Stimulated activated CD8-positive, alpha-beta memory T cell treated with anti-CD3 and anti-CD28 coated beads, Interleukin-2, amount 100 ng/mL, for 1 hour (primary cell): Measurements from ENCODE around the gene FARP2.
A peak's percentile ranks its signal among the peaks of the same experiment; 100 is the strongest.

Experiments
- DNase-seq, 2 donors: peaks; one replicate each; pipeline ENCODE4 v3.0.0-alpha.2; 2020; ENCODE audit warnings: low read depth in 2 of 2

FARP2 gene

DNA sequence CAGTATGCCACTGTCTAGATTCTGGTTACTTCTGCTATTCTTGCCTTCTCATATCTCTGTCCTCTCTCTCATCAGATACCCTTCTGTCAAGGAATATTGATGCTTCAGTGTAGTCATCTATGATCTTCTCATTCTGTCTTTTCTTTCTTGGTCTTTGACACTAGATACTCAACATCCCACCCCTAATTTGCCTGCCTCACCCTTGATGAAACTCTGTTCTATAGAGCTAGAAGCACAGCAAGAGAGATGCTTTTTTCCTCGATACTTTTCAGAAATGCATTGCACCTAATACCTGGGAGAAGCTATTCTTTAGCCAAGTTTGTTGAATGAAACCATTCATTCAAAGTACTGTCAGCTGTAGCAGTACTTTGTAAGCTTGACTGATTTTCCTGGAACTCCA lies 30.8 kb upstream of the FARP2 start:
- no peak for DNase-seq

DNA sequence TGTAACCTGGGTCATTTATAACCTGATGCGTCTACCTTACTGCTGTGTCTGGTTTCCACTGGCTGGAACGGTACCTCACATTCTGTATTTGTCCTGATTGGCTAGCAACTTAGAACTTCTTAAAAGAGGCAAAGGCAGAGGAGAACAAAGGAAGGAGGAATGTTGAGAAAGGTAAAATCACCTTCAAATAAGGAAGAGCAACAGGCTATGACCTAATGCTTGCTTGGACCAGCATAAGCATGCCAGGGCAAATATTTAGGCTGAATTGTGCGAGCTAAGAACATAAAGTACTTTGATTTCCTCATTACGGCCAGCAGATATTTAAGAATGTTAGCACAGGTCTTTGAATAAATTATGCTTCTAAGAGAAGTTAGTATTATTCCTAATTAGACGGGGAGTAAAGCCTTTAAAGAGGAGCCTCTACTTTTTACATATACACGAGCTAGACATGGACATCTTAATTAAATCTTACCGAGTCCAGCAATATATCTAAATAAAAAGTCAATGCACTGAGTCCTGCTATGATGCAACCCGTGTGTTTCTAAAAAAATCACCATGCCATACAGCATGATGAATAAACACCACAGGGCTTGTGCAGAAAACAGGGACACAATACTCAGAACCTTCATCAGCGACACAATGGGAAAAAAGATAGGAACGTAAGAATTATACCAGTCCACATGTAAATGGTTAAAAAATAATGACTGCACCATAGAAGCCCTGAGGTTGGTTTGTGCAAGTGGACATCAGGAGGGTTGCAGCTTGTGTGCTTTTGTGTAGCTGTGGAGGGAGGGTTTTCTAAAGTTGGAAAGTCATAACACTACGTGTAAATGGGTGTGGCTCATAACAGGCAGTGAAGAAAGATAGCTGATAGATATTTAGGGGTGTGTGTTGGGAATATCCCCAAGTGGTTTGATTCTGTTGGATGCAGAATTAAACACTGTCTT lies 26.1 kb upstream of the FARP2 start:
- DNase-seq: no peak

GRCh38 chr2:241330616-241330981 lies 25.5 kb upstream of the FARP2 start:
- DNase-seq: no peak

- no peak for DNase-seq
Measured at GRCh38 chr2:241334813-241335212, 21.3 kb upstream of the FARP2 start.

DNA sequence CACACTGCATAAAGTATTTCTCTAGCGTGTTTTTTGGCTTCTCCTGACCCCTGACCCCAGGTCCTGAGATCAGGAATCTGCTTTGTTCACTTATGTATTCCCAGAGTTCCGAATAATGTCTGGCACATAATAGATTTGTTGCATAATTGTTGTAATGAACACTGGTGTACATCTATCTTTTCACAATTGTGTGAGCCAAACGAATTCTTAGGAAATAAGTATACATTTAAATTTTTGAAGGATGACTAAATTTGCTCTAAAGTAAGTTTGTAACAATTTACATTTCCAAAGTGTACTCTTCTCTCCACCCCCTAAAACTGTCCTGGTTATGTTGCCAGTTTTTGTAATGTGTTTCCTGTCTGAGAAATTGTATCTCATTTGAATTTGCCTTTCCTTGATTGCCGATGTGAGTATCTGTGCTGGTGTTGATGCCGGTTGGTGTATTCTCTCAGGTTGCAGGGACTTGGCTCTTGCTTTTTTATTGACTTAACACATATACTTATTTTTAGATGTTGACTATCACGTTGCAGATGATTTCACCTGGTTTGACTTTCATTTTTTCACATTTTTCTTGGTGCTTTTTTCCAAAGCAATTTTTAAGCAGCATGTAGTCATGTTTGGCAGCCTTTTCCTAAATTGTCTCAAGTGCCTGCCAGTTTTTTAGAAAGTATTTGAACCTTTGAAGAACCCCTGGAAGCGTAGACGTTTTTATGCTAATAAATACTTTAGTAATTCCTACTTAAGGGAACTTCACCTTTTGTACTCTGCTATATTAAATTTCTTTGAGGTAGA lies 16.1 kb upstream of the FARP2 start:
- no peak for DNase-seq

GRCh38 chr2:241340631-241341163 lies 15.4 kb upstream of the FARP2 start:
- no peak for DNase-seq

- DNase-seq: no peak
Measured at GRCh38 chr2:241344925-241345651, 11.0 kb upstream of the FARP2 start.

DNA sequence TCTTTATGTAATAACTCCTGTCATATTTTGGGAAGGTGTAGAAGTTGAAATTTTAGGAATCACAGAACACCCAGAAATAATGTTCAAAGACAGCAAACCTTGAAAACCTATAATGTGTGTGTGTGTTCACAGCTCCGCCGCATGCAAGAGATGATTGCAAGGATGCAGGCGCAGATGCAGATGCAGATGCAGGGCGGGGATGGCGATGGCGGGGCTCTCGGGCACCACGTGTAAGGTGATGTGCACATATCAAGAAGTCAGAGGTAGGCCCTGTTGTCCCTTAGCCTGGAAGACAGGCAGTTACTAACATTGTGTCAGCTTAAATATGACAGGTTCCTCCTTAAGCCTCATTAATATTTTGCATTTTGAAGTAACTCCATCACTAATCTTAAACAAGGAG lies 6.1 kb upstream of the FARP2 start:
- DNase-seq: no peak

GRCh38 chr2:241350530-241350877 lies 5.6 kb upstream of the FARP2 start:
- no peak for DNase-seq

DNA sequence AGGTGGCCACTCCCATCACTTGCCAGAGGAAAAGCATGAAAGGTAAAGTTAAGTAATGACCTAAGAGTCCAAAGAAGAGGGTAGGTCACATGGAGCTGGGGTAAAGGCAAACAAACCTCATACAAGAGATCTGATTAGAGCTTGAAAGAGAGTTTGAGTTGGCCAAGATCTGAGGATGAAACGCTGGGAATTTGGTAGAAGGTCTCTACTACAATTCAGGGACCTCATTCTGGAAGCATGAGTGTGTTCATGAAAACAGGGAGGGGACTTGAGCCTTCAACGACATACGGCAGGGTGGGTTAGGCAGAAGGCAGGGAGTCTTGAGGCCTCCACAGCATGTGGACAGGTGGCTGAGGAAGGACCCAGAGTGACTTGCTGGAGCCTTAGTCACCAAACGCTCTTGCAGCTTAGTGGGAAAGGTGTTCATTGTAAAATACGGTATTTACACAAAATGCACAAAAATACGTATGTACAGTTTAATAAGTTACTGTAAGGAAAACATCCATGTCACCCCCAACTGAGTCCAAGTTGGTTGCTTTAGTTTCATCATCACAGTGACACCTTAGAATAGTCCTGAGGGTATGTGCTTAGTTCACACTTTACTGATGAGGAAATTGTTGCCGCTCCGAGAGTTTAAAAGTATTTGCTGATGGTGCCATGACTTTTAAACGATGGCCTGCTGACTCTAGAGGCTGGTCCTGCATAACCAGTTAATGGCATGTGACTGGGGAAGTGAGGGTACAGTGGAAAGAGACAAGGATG lies 5.0 kb upstream of the FARP2 start:
- no peak for DNase-seq

DNA sequence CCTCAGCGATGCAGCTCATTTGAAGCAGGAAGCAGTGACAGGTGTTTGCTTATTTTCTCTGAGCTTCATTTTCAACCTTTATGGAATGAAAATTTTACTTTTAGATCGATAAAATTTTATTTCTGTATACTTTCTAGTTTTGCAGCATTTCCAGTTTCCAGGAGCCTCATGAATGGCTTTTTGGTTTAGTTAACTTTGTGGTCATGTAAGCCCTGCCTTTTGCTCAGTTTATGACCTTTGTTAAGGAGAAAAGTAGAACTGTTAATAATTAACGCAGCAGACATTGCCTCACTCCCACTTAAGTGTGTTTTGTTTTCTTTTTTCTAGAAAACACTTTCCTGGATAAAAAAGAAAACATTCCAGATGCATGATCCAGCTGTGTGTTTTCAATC lies 4.4 kb upstream of the FARP2 start:
- no peak for DNase-seq

DNA sequence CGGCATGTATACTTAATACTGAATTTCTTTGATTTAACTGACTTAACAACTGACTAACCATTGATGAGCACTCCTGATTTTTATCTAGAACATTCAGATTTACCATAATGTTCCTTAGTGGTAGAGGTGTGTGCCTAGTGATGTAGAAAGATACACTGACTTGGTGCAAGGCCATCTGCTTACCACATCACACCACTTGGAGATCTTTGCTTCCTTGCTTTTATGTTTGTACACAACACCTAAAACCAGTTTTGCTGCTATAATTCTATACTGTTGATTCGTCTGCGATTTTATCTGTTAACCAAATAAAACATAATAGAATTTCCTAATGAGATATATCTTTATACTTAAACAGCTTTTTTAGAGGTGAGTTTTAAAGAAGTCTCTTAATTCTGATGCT lies 3.9 kb upstream of the FARP2 start:
- no peak for DNase-seq

DNA sequence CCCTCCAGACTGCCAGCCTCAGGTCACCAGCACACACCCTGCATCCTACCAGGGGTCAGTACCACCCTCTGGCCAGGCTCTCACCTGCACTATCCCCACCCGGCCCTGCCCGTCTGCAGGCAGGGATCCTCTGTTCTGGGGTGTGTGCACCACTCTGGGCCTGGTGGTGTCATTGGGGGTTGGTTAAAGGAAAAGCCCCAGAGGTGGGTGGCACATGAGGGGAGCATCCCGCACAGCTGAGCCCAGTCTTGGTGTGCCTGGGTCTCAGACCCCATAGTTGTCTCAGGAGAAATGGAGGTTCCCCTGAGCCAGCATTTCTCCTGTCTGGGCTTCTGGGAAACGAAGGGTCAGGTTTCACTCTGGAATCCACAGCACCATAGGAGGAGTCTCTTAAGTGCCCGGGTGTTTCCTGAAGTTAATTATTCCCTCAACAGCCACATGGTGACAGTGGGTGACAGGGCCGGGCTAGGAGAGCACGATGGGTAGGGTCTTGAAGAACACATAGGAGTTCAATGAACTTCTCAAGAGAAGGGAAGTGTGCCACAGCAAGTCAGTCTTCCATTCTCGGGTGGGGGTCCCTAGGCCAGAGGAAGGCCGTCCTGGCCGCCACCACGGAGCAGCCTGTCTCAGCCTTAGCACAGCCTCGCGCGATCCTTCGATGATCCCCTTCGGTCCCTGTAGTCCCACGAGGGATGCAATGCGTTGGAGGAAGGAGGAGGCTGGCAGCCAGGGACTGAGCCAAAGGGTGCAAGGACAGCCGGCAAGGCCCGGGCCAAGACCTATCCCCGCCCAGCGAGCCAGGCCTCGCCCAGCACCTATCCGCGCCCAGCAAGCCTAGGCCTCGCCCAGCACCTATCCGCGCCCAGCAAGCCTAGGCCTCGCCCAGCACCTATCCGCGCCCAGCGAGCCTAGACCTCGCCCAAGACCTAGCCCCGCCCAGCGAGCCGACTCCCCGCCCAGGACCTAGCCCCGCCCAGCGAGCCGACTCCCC lies 1.1 kb upstream of the FARP2 start:
- peak; percentile 27 to 58 for DNase-seq

DNA sequence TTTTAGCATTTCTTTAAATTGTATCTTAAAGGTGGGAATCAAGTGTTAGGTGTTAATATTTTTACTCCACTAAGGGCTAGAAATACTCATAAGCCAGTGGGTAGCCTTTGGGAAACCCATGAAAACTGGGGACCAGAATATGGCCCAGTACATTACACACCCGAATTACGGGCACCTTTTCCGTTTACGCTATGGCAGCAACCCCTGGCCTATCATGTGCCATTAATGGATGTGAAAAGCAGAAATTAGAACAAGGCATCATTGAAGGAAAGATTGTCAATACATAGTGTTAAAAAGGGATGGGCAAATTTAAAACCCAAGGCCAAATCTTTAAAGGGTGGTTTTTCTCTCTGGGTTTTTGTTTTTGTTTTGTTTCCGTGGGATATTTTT lies 781 bp downstream of the FARP2 start:
- DNase-seq: no peak

- DNase-seq: no peak
Measured at GRCh38 chr2:241357531-241357930, 1.4 kb downstream of the FARP2 start.

- DNase-seq: no peak
Measured at GRCh38 chr2:241358470-241358869, 2.4 kb downstream of the FARP2 start.

DNA sequence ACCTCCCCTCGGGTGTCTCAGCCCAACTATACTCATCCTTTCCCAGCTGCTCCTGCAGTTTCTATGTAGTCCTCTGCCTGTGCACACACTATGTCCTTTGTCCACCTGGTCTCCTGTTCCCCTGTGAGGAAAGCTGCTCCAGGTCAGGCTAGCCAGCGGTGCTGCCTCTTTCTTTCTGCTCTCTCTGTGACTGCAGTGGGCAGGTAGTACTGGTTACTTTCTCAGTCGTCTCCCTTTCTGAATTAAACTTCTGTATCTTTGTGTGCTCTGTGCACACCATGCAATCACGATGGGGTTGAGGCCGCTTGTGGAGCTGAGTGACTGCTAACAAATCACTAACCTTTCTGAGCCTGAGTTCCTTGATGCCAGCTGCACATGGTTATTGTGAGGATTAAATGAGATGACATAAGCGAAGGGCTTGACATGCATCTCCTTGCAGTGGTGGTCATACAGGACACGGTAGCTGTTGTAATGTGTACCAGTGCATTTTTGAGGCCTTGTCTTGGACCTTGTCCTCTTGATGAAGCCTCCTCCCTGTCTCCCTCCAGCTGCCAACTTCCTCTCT lies 3.5 kb downstream of the FARP2 start:
- no peak for DNase-seq

GRCh38 chr2:241363426-241363825 lies 7.3 kb downstream of the FARP2 start:
- DNase-seq: no peak

DNA sequence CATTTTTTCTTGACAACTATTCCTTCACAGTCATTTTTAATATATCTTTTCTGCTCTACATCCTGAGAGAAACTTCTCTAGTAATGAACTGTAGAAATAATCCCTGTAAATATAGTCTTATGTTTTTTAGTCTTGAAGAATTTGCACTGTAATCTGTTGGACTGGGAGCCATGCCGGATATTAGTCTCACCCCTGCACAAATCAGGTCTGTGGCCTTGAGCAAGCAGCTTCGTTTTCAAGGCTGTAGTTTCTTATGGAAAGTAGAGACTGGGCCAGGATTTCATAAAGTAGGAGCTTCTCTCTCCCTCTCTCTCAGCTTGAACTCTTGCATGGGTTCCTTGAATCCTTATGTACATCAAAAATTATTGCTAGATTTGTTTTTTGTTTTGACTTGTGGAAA lies 8.7 kb downstream of the FARP2 start:
- DNase-seq: no peak

GRCh38 chr2:241366678-241367077 lies 10.6 kb downstream of the FARP2 start:
- no peak for DNase-seq
